A549 (cell line): ENCODE data around the gene TASOR2. TPM values are rescaled to one million over a fixed set of nuclear protein-coding genes. Genes with fewer than 3 reads are reported as not detected.

ENCODE experiments used
- ATAC-seq, 2 experiments: fragments of 200-7000 bp in 1 of 2; fragments of >200 bp in 1 of 2; cut with Nextera tagmentation in 1 of 2; cut with Tn5 transposase in 1 of 2; 3 replicates each; pipeline versions ENCODE4 v1.8.0 to v1.9.1; 2018 to 2020; ENCODE audit warnings: mild to moderate bottlenecking in 1 of 2, moderate library complexity in 1 of 2
- CTCF ChIA-PET: fragments of 300-600 bp; sonication (Branson Sonifier 250); formaldehyde crosslinking; extraction: SDS; loops from one replicate; lab custom pipeline; 2021; ENCODE audit warnings: antibody characterized with exemption, inconsistent platforms; lab: Yijun Ruan, JAX
- POLR2A ChIA-PET: fragments of 350-600 bp; formaldehyde crosslinking; extraction: SDS; loops from one replicate; lab custom pipeline; 2021; ENCODE audit warnings: antibody characterized with exemption, inconsistent platforms; lab: Yijun Ruan, JAX
- DNase-seq, 2 experiments: peaks; one replicate each; pipeline versions ENCODE4 v3.0.0 to v3.0.0-alpha.2; 2011 to 2016; ENCODE audit warnings: low read depth in 1 of 2, low spot score in 1 of 2
- FAIRE-seq: peaks from 2 replicates; lab custom pipeline; 2011; peaks lifted over from hg19 to GRCh38; lab: Jason Lieb, UNC
- H3K27ac ChIP-seq, 2 experiments: fragments of >200 bp; sonication (Bioruptor Twin); formaldehyde crosslinking; 3 replicates each; pipeline ENCODE4 v1.5.1; 2016 to 2017
- H3K4me1 ChIP-seq: fragments of >200 bp; sonication (Bioruptor Twin); formaldehyde crosslinking; 3 replicates; pipeline ENCODE4 v1.6.1; 2016
- H3K4me2 ChIP-seq: fragments of >200 bp; sonication (Bioruptor Twin); formaldehyde crosslinking; 3 replicates; pipeline ENCODE4 v1.6.1; 2016
- H3K4me3 ChIP-seq: fragments of >200 bp; sonication (Bioruptor Twin); formaldehyde crosslinking; 3 replicates; pipeline ENCODE4 v1.5.1; 2016
- H3K9me3 ChIP-seq: fragments of >200 bp; sonication (Bioruptor Twin); formaldehyde crosslinking; 3 replicates; pipeline ENCODE4 v1.6.1; 2016
- CHD4 ChIP-seq: fragments of 200-600 bp; sonication (generic); IDR thresholded peaks from 2 replicates; pipeline ENCODE4 v1.6.1; 2016; ENCODE audit warnings: antibody characterized with exemption, mild to moderate bottlenecking, borderline replicate concordance
- EHF ChIP-seq: fragments of 250-450 bp; sonication (Bioruptor Pico); IDR thresholded peaks from 2 replicates; pipeline ENCODE4 v1.5.0; 2020; ENCODE audit warnings: mild to moderate bottlenecking
- EHMT2 ChIP-seq: fragments of 200-600 bp; sonication (generic); IDR thresholded peaks from 2 replicates; pipeline ENCODE4 v1.6.1; 2016; ENCODE audit warnings: antibody characterized with exemption, low read depth, mild to moderate bottlenecking, moderate library complexity
- FOXS1 ChIP-seq: fragments of 250-450 bp; sonication (Bioruptor Pico); IDR thresholded peaks from 2 replicates; pipeline ENCODE4 v1.5.0; 2020; ENCODE audit warnings: mild to moderate bottlenecking, moderate library complexity
- HOXA7 ChIP-seq: fragments of 250-450 bp; sonication (Bioruptor Pico); IDR thresholded peaks from 2 replicates; pipeline ENCODE4 v1.5.0; 2020; ENCODE audit warnings: mild to moderate bottlenecking, moderate library complexity
- JUN ChIP-seq, 2 experiments: fragments of >200 bp; sonication (Bioruptor Twin); formaldehyde crosslinking; IDR thresholded peaks; 2 replicates in 1 of 2; 3 replicates in 1 of 2; pipeline ENCODE4 v1.6.1; 2016 to 2017
- JUNB ChIP-seq: fragments of >200 bp; sonication (Bioruptor Twin); formaldehyde crosslinking; IDR thresholded peaks from 2 replicates; pipeline ENCODE4 v1.6.1; 2016
- KDM1A ChIP-seq: fragments of 200-600 bp; sonication (generic); IDR thresholded peaks from 2 replicates; pipeline ENCODE4 v1.6.1; 2016; ENCODE audit warnings: low read depth, mild to moderate bottlenecking
- MYC ChIP-seq: IDR thresholded peaks from 2 replicates; pipeline ENCODE4 v1.6.1; 2012; ENCODE audit warnings: mild to moderate bottlenecking, inconsistent platforms, low read length, improper control_type of control experiment, borderline replicate concordance
- NR3C1 ChIP-seq: fragments of >200 bp; sonication (Bioruptor Twin); formaldehyde crosslinking; IDR thresholded peaks from 3 replicates; pipeline ENCODE4 v1.6.1; 2017
- PHF8 ChIP-seq: fragments of 200-600 bp; sonication (generic); IDR thresholded peaks from 2 replicates; pipeline ENCODE4 v1.6.1; 2016; ENCODE audit warnings: low read depth, mild to moderate bottlenecking, antibody characterized with exemption, moderate library complexity, borderline replicate concordance
- RARB ChIP-seq: fragments of 250-450 bp; sonication (Bioruptor Pico); IDR thresholded peaks from 2 replicates; pipeline ENCODE4 v1.8.0; 2021; ENCODE audit warnings: mild to moderate bottlenecking, moderate library complexity
- RCOR1 ChIP-seq: fragments of 150-350 bp; IDR thresholded peaks from 2 replicates; pipeline ENCODE4 v1.6.1; 2014; ENCODE audit warnings: antibody characterized with exemption, low read length, low read depth
- RFX5 ChIP-seq: fragments of 450-650 bp; IDR thresholded peaks from 2 replicates; pipeline ENCODE4 v1.7.1; 2014; ENCODE audit warnings: antibody characterized with exemption, mild to moderate bottlenecking, moderate library complexity
- RNF2 ChIP-seq: fragments of 200-600 bp; sonication (generic); IDR thresholded peaks from 2 replicates; pipeline ENCODE4 v1.6.1; 2016; ENCODE audit warnings: low read depth, mild to moderate bottlenecking, antibody characterized with exemption, moderate library complexity, borderline replicate concordance
- SREBF2 ChIP-seq: fragments of 450-650 bp; IDR thresholded peaks from 2 replicates; pipeline ENCODE4 v1.6.1; 2014; ENCODE audit warnings: mild to moderate bottlenecking, moderate library complexity
- ZFP36 ChIP-seq: fragments of 450-650 bp; IDR thresholded peaks from 2 replicates; pipeline ENCODE4 v1.6.1; 2014; ENCODE audit warnings: borderline replicate concordance; ENCODE audit not compliant: partially characterized antibody
- ZSCAN20 ChIP-seq: fragments of 250-450 bp; sonication (Bioruptor Pico); IDR thresholded peaks from 2 replicates; pipeline ENCODE4 v1.8.0; 2022; ENCODE audit warnings: mild to moderate bottlenecking, moderate library complexity
- WGBS: methylation state at CpG from one replicate; pipeline ENCODE4 v1.1.6; 2017; ENCODE audit errors: missing lambda C conversion rate; 5-methylcytosine and 5-hydroxymethylcytosine counted together
- polyA plus RNA-seq, 4 experiments: library from polyadenylated mRNA; depleted of rRNA in 3 of 4; stranded (reverse); fragments of >200 nt; fragmentation: RNase III in 1 of 4; extraction: RNeasy Plus Mini Kit Qiagen cat#74134 plus additional on column Dnase treatment in 1 of 4; gene quantifications; 2 replicates in 3 of 4; 3 replicates in 1 of 4; pipeline ENCODE4 v1.2.3, GENCODE V29; 2011 to 2017
- TF ChIP-seq, protein P1 (sequence below): IDR thresholded peaks from 2 replicates; pipeline ENCODE4 v1.6.1; 2012; ENCODE audit warnings: low read depth, borderline replicate concordance
- TF ChIP-seq, protein P2 (sequence below): IDR thresholded peaks from 2 replicates; pipeline ENCODE4 v1.6.1; 2012
- TF ChIP-seq, protein P3 (sequence below): fragments of >200 bp; sonication (Bioruptor Twin); formaldehyde crosslinking; IDR thresholded peaks from 3 replicates; pipeline ENCODE4 v1.6.1; 2016
- TF ChIP-seq, protein P4 (sequence below): fragments of 150-350 bp; IDR thresholded peaks from 2 replicates; pipeline ENCODE4 v1.6.1; 2014; ENCODE audit warnings: low read depth, mild to moderate bottlenecking, low read length
- TF ChIP-seq, protein P5 (sequence below): fragments of >200 bp; sonication (Bioruptor Twin); formaldehyde crosslinking; IDR thresholded peaks from 3 replicates; pipeline ENCODE4 v1.5.1; 2016
- TF ChIP-seq, protein P6 (sequence below): IDR thresholded peaks from 2 replicates; pipeline ENCODE4 v1.6.1; 2012

The TASOR2 gene
- polyA plus RNA-seq, 2 of the 4 experiments (the other 2 are of a cell fraction), result 27.0 to 96.7 TPM

DNA sequence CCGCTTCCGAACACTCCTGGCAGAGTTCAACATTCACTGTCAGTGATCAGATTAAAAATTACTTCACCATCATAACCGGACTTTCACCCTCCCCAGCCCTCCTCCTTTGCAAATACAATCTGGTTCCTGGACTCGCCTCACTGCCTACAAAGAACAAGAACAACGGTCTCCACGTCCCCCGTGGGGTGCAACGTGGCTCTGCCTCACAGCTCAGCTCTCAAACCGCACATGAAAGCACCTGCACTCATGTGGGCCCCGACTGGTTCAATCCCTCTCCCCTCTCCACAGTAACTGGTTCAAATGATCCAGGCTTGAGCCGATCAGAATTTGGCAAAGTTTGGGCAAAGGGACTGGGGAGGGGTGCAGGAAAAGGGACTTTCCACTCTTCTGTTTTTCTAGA lies 39.3 kb upstream of the TASOR2 start:
- ChIA-PET CTCF (interaction anchor here (1.2 to 1.6 kb wide), 2 partner anchors 14 to 15 kb away, joined by 3 to 5 read pairs; no protein-coding TSS in a partner anchor), POLR2A (no interaction called here)
- no peaks in the 10 kb centered on the region for H3K9me3 ChIP-seq
- no peak for DNase-seq
- 71% methylated on average over 11 of the region's 11 CpGs for WGBS
- H3K27ac ChIP-seq, result no peak overlapping the region
- no peak for TF ChIP-seq RARB (CRISPR knock-in tag)
- TF ChIP-seq, protein P1, sequence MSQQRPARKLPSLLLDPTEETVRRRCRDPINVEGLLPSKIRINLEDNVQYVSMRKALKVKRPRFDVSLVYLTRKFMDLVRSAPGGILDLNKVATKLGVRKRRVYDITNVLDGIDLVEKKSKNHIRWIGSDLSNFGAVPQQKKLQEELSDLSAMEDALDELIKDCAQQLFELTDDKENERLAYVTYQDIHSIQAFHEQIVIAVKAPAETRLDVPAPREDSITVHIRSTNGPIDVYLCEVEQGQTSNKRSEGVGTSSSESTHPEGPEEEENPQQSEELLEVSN, result no peak
- no peak for TF ChIP-seq ZSCAN20 (CRISPR knock-in tag)
- TF ChIP-seq SREBF2, result no peak
- TF ChIP-seq, protein P2, sequence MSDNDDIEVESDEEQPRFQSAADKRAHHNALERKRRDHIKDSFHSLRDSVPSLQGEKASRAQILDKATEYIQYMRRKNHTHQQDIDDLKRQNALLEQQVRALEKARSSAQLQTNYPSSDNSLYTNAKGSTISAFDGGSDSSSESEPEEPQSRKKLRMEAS, result no peak
- TF ChIP-seq, protein P3, sequence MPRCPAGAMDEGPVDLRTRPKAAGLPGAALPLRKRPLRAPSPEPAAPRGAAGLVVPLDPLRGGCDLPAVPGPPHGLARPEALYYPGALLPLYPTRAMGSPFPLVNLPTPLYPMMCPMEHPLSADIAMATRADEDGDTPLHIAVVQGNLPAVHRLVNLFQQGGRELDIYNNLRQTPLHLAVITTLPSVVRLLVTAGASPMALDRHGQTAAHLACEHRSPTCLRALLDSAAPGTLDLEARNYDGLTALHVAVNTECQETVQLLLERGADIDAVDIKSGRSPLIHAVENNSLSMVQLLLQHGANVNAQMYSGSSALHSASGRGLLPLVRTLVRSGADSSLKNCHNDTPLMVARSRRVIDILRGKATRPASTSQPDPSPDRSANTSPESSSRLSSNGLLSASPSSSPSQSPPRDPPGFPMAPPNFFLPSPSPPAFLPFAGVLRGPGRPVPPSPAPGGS, result no peak
- no peak for TF ChIP-seq NR3C1
- TF ChIP-seq, protein P4, sequence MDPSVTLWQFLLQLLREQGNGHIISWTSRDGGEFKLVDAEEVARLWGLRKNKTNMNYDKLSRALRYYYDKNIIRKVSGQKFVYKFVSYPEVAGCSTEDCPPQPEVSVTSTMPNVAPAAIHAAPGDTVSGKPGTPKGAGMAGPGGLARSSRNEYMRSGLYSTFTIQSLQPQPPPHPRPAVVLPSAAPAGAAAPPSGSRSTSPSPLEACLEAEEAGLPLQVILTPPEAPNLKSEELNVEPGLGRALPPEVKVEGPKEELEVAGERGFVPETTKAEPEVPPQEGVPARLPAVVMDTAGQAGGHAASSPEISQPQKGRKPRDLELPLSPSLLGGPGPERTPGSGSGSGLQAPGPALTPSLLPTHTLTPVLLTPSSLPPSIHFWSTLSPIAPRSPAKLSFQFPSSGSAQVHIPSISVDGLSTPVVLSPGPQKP, result no peak
- no peak for TF ChIP-seq JUN (IDR thresholded peaks at IDR 0.05)
- no peak for TF ChIP-seq RFX5
- no peak for TF ChIP-seq CHD4
- no peak overlapping the region for H3K4me2 ChIP-seq
- H3K4me3 ChIP-seq, result no peak overlapping the region
- FAIRE-seq, result no peak
- no peak for ATAC-seq
- H3K4me1 ChIP-seq, result no peaks in the 10 kb centered on the region

DNA sequence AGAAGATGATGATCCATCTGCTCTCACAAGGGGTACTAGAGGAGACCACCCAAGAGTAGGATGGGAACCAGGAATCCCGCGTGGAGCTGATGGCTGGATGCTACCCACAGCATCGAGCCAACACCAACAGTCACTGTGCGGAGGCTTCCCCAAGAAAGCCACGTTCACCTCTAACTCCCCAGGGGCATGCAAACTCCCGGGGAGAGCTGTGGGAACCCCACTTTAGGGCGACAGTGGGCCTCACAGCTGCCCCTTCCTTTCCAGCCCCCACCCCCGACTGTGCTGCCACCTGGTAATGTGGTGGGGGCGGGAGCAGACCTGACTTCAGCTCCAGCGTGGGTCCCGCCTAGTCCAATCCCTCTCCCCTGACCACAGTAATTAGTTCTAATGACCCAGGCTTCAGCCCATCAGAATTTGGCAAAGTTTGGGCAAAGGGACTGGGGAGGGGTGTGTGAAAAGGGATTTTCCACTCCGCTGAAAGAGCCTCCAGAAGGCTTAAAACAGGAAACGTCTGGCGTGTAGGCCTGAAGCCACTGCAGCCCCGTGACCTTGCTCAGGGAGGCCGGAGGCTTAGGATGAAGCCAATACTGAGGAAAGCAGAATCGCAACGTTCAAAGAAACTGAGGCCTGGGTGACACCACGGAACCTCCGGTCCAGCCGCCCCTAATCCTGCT lies 38.6 kb upstream of the TASOR2 start:
- Histone ChIP-seq H3K9me3 (no peaks in the 10 kb centered on the region), H3K4me1 (no peaks in the 10 kb centered on the region), H3K4me2 (no peak overlapping the region), H3K4me3 (no peak overlapping the region), H3K27ac (no peak overlapping the region)
- POLR2A ChIA-PET, result no interaction called here
- FAIRE-seq (no peak), DNase-seq (no peak), ATAC-seq (no peak)
- CTCF ChIA-PET, result interaction anchor here (1.2 to 1.6 kb wide), 3 partner anchors 11 to 15 kb away, joined by 3 to 5 read pairs (median 3); no protein-coding TSS in a partner anchor
- 84% methylated on average over 17 of the region's 21 CpGs for WGBS
- no peak for TF ChIP-seq JUN (IDR thresholded peaks at IDR 0.05)
- TF ChIP-seq MYC, result no peak
- no peak for TF ChIP-seq KDM1A
- TF ChIP-seq RCOR1, result no peak
- no peak for TF ChIP-seq CHD4
- TF ChIP-seq EHMT2, result no peak
- no peak for TF ChIP-seq EHF
- no peak for TF ChIP-seq PHF8
- TF ChIP-seq, protein P1, result no peak
- TF ChIP-seq ZSCAN20 (CRISPR knock-in tag), result no peak

DNA sequence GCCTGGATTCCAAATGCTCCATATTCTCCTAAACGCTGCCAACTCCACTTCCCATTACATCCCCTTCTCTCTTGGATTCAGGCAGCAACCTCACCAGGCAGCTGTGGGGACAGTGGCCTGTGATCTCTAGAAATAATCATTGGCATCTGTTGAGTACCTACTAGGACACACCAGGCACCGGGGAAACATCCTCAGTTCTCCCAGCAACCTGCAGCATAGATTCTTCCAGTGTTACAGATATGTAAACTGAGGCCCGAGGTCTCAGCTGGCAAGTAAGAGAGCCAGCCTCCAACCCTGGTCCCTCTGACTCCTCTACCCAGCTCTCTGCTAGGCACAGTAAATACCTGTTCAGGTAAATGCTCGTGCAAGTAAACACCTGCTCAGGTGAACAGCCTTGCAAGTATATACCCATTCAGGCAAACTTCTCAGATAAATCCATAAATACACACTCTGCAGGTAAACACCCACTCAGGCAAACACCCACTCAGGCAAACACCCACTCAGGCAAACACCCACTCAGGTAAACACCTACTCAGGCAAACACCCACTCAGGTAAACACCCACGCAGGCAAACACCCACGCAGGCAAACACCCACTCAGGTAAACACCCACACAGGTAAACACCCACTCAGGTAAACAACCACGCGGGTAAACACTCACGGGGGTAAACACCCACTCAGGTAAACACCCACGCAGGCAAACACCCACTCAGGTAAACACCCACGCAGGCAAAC lies 37.0 kb upstream of the TASOR2 start:
- no peak overlapping the region for H3K27ac ChIP-seq
- DNase-seq (no peak), ATAC-seq (no peak), FAIRE-seq (no peak)
- H3K9me3 ChIP-seq, result no peaks in the 10 kb centered on the region
- 84% methylated on average over 11 of the region's 11 CpGs for WGBS
- H3K4me3 ChIP-seq, result no peak overlapping the region
- no peak overlapping the region for H3K4me2 ChIP-seq
- CTCF ChIA-PET, result interaction anchor here (1.4 kb wide), 1 partner anchor 12 kb away, joined by 3 read pairs; no protein-coding TSS in a partner anchor
- POLR2A ChIA-PET, result no interaction called here
- no peaks in the 10 kb centered on the region for H3K4me1 ChIP-seq
- TF ChIP-seq ZSCAN20 (CRISPR knock-in tag) (no peak), HOXA7 (no peak), FOXS1 (CRISPR knock-in tag) (no peak), RCOR1 (no peak), JUNB (no peak), RARB (CRISPR knock-in tag) (no peak), ZFP36 (no peak), RNF2 (no peak)
- TF ChIP-seq, protein P2, result no peak
- TF ChIP-seq, protein P5, sequence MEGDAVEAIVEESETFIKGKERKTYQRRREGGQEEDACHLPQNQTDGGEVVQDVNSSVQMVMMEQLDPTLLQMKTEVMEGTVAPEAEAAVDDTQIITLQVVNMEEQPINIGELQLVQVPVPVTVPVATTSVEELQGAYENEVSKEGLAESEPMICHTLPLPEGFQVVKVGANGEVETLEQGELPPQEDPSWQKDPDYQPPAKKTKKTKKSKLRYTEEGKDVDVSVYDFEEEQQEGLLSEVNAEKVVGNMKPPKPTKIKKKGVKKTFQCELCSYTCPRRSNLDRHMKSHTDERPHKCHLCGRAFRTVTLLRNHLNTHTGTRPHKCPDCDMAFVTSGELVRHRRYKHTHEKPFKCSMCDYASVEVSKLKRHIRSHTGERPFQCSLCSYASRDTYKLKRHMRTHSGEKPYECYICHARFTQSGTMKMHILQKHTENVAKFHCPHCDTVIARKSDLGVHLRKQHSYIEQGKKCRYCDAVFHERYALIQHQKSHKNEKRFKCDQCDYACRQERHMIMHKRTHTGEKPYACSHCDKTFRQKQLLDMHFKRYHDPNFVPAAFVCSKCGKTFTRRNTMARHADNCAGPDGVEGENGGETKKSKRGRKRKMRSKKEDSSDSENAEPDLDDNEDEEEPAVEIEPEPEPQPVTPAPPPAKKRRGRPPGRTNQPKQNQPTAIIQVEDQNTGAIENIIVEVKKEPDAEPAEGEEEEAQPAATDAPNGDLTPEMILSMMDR, result no peak
- TF ChIP-seq, protein P6, sequence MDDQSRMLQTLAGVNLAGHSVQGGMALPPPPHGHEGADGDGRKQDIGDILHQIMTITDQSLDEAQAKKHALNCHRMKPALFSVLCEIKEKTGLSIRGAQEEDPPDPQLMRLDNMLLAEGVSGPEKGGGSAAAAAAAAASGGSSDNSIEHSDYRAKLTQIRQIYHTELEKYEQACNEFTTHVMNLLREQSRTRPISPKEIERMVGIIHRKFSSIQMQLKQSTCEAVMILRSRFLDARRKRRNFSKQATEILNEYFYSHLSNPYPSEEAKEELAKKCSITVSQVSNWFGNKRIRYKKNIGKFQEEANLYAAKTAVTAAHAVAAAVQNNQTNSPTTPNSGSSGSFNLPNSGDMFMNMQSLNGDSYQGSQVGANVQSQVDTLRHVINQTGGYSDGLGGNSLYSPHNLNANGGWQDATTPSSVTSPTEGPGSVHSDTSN, result no peak
